ENCODE measurements around the gene ABHD14A. TPM values are rescaled to one million over a fixed set of nuclear protein-coding genes. Genes with fewer than 3 reads are reported as not detected.

Gene ABHD14A
- total RNA-seq, 1 donor from 2014 or later = 0.79 TPM

GRCh38 chr3:51998774-51999173, 23.9 kb downstream of the ABHD14A start:
- TF ChIP-seq CTCF (IDR thresholded peaks at IDR 0.05; ENCODE audit: insufficient read depth, low read length, severe bottlenecking) = no peak
- no peaks in the 10 kb centered on the region for H3K27me3 ChIP-seq (ENCODE audit: control insufficient read depth, insufficient read depth, low read length)
- no peak for DNase-seq (ENCODE audit: low read depth)
- no peak overlapping the region for H3K4me3 ChIP-seq (ENCODE audit: low read depth, low read length)
- FAIRE-seq = no peak
- H3K36me3 ChIP-seq (ENCODE audit: control insufficient read depth, insufficient read depth, low read length) = peaks cover 9% of the 10 kb centered on the region

GRCh38 chr3:51999846-52000245, 25.0 kb downstream of the ABHD14A start:
- Histone ChIP-seq H3K27me3 (ENCODE audit: control insufficient read depth, insufficient read depth, low read length) (no peaks in the 10 kb centered on the region), H3K4me3 (ENCODE audit: low read depth, low read length) (no peak overlapping the region), H3K36me3 (ENCODE audit: control insufficient read depth, insufficient read depth, low read length) (peaks cover under 1% of the 10 kb centered on the region)
- TF ChIP-seq CTCF (IDR thresholded peaks at IDR 0.05; ENCODE audit: insufficient read depth, low read length, severe bottlenecking) = no peak
- FAIRE-seq = peak; percentile 77
- DNase-seq (ENCODE audit: low read depth) = no peak

- peak; percentile 96 for TF ChIP-seq CTCF (IDR thresholded peaks at IDR 0.05; ENCODE audit: insufficient read depth, low read length, severe bottlenecking)
- DNase-seq (ENCODE audit: low read depth) (peak; percentile 46), FAIRE-seq (no peak)
- Histone ChIP-seq H3K36me3 (ENCODE audit: control insufficient read depth, insufficient read depth, low read length) (no peaks in the 10 kb centered on the region), H3K27me3 (ENCODE audit: control insufficient read depth, insufficient read depth, low read length) (no peaks in the 10 kb centered on the region), H3K4me3 (ENCODE audit: low read depth, low read length) (no peak overlapping the region)
Measured at GRCh38 chr3:52001443-52001974, 26.6 kb downstream of the ABHD14A start.

GRCh38 chr3:52002748-52003147, 27.9 kb downstream of the ABHD14A start:
- FAIRE-seq (no peak), DNase-seq (ENCODE audit: low read depth) (no peak)
- no peaks in the 10 kb centered on the region for H3K36me3 ChIP-seq (ENCODE audit: control insufficient read depth, insufficient read depth, low read length)
- H3K4me3 ChIP-seq (ENCODE audit: low read depth, low read length) = no peak overlapping the region
- TF ChIP-seq CTCF (IDR thresholded peaks at IDR 0.05; ENCODE audit: insufficient read depth, low read length, severe bottlenecking) = no peak
- no peaks in the 10 kb centered on the region for H3K27me3 ChIP-seq (ENCODE audit: control insufficient read depth, insufficient read depth, low read length)

GRCh38 chr3:52004163-52004787, 29.4 kb downstream of the ABHD14A start:
- no peak for FAIRE-seq
- peak; percentile 57 for TF ChIP-seq CTCF (IDR thresholded peaks at IDR 0.05; ENCODE audit: insufficient read depth, low read length, severe bottlenecking)
- Histone ChIP-seq H3K4me3 (ENCODE audit: low read depth, low read length) (no peak overlapping the region), H3K27me3 (ENCODE audit: control insufficient read depth, insufficient read depth, low read length) (no peaks in the 10 kb centered on the region), H3K36me3 (ENCODE audit: control insufficient read depth, insufficient read depth, low read length) (no peaks in the 10 kb centered on the region)
- peak; percentile 17 for DNase-seq (ENCODE audit: low read depth)
